GM19395 (cell line): ENCODE measurements around the gene CAV2.
"Not testable (repeated sequence)": the region's sequence is repeated elsewhere in the genome, so short reads cannot be mapped to it uniquely, and the experiment has no call there.

Experiments used
- ATAC-seq: cut with Tn5 transposase; IDR thresholded peaks from one replicate; pipeline ENCODE4 v1.9.1; 2021; ENCODE audit warnings: mild to moderate bottlenecking, moderate library complexity; ENCODE audit not compliant: unreplicated experiment

CAV2 gene

GRCh38 chr7:116499168-116500077 lies at the start of gene CAV2:
Gene CAV2, plus strand, starts transcription at chr7:116499738. Its CDS starts 44 bp downstream, at chr7:116499782.
- ATAC-seq = peak; percentile 53

GRCh38 chr7:116449950-116450349 lies 49.6 kb upstream of the CAV2 start:
- no peak for ATAC-seq

GRCh38 chr7:116451957-116452729 lies 47.4 kb upstream of the CAV2 start:
- no peak for ATAC-seq

- ATAC-seq = no peak
These were observed 45.2 kb upstream of the CAV2 start for GRCh38 chr7:116454377-116454776.

- ATAC-seq = no peak
These were observed 44.5 kb upstream of the CAV2 start for GRCh38 chr7:116455009-116455408.

- no peak for ATAC-seq
These were observed 44.0 kb upstream of the CAV2 start for GRCh38 chr7:116455499-116455898.

- no peak for ATAC-seq
These were observed 38.0 kb upstream of the CAV2 start for GRCh38 chr7:116461500-116461899.

GRCh38 chr7:116463956-116464355 lies 35.6 kb upstream of the CAV2 start:
- no peak for ATAC-seq

- ATAC-seq = no peak
These were observed 35.2 kb upstream of the CAV2 start for GRCh38 chr7:116464375-116464774.

- ATAC-seq = no peak
These were observed 34.4 kb upstream of the CAV2 start for GRCh38 chr7:116465125-116465524.

GRCh38 chr7:116468534-116468933 lies 31.0 kb upstream of the CAV2 start:
- no peak for ATAC-seq

- no peak for ATAC-seq
These were observed 21.9 kb upstream of the CAV2 start for GRCh38 chr7:116477625-116478024.

- no peak for ATAC-seq
These were observed 20.7 kb upstream of the CAV2 start for GRCh38 chr7:116478834-116479233.

GRCh38 chr7:116483271-116483942 lies 16.1 kb upstream of the CAV2 start:
- no peak for ATAC-seq

GRCh38 chr7:116484389-116484788 lies 15.1 kb upstream of the CAV2 start:
- ATAC-seq = not testable (repeated sequence)

GRCh38 chr7:116487907-116488521 lies 11.5 kb upstream of the CAV2 start:
- ATAC-seq = no peak

- ATAC-seq = no peak
These were observed 9.2 kb upstream of the CAV2 start for GRCh38 chr7:116490351-116490750.

GRCh38 chr7:116491887-116492653 lies 7.5 kb upstream of the CAV2 start:
- ATAC-seq = no peak

GRCh38 chr7:116492654-116493109 lies 6.9 kb upstream of the CAV2 start:
- ATAC-seq = no peak

- no peak for ATAC-seq
These were observed 6.1 kb upstream of the CAV2 start for GRCh38 chr7:116493449-116493848.
